Fibroblast of lung (primary cell): Measurements from ENCODE around the gene FKBP9.
"Not testable (repeated sequence)": the region's sequence is repeated elsewhere in the genome, so short reads cannot be mapped to it uniquely, and the experiment has no call there.

Experiments used
- EZH2 ChIP-seq: IDR thresholded peaks from 2 replicates; pipeline ENCODE4 v1.5.1; 2012; ENCODE audit warnings: low read length, control low read depth, mild to moderate bottlenecking; ENCODE audit errors: missing control alignments
- TF ChIP-seq, protein P1 (sequence below), 2 donors: IDR thresholded peaks in 1 of 2; conservative IDR thresholded peaks in 1 of 2; 1 replicate in 1 of 2; 2 replicates in 1 of 2; pipeline ENCODE4 v1.5.1; 2011 to 2012; ENCODE audit warnings: low read length in 2 of 2, control low read depth in 1 of 2, inconsistent platforms in 1 of 2, low read depth in 1 of 2, mild to moderate bottlenecking in 1 of 2

DNA sequence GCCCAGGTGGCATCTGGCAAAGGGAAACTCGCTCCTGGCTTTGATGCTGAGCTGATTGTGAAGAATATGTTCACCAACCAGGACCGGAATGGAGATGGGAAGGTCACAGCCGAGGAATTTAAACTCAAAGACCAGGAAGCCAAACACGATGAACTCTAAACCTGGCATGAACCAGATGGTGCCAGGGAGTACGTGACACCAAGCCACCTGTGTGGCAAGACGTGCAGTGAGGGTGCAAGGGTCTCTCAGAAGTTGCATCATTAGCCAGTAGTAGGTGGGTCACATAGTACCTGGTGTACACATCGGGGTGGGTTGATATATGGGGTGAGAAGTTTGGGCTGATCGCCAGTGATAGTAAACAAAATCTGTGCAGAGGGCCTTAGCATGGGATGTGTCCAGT is 48.0 kb downstream of the FKBP9 start:
- TF ChIP-seq, protein P1, sequence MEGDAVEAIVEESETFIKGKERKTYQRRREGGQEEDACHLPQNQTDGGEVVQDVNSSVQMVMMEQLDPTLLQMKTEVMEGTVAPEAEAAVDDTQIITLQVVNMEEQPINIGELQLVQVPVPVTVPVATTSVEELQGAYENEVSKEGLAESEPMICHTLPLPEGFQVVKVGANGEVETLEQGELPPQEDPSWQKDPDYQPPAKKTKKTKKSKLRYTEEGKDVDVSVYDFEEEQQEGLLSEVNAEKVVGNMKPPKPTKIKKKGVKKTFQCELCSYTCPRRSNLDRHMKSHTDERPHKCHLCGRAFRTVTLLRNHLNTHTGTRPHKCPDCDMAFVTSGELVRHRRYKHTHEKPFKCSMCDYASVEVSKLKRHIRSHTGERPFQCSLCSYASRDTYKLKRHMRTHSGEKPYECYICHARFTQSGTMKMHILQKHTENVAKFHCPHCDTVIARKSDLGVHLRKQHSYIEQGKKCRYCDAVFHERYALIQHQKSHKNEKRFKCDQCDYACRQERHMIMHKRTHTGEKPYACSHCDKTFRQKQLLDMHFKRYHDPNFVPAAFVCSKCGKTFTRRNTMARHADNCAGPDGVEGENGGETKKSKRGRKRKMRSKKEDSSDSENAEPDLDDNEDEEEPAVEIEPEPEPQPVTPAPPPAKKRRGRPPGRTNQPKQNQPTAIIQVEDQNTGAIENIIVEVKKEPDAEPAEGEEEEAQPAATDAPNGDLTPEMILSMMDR (conservative IDR thresholded peaks at IDR 0.05 in 1 of 2, IDR thresholded peaks at IDR 0.05 in 1 of 2; ENCODE audit: low read depth in 1 of 2, low read length in 2 of 2), result not testable (repeated sequence)
- not testable (repeated sequence) for TF ChIP-seq EZH2
